K562 (cell line): Measurements from ENCODE around the gene NMT1. TPM values are rescaled to one million over a fixed set of nuclear protein-coding genes. Genes with fewer than 3 reads are reported as not detected.
A peak's percentile ranks its signal among the peaks of the same experiment; 100 is the strongest.

ENCODE experiments used
- CBFA2T3 ChIP-seq: fragments of 450-650 bp; IDR thresholded peaks from 2 replicates; pipeline ENCODE4 v1.6.1; 2017
- CSDE1 ChIP-seq, 2 experiments: fragments of 450-650 bp; IDR thresholded peaks; 2 replicates each; pipeline ENCODE4 v1.6.1; 2016; ENCODE audit warnings: mild to moderate bottlenecking in 1 of 2
- ERF ChIP-seq: fragments of 450-650 bp; formaldehyde crosslinking; IDR thresholded peaks from 2 replicates; pipeline ENCODE4 v1.4.0; 2020; ENCODE audit warnings: mild to moderate bottlenecking, mixed read lengths
- GTF2A2 ChIP-seq: IDR thresholded peaks from 2 replicates; pipeline ENCODE4 v1.6.1; 2016; ENCODE audit warnings: mild to moderate bottlenecking, missing genetic modification characterization, missing compliant biosample characterization
- HNRNPK ChIP-seq: fragments of 200-400 bp; formaldehyde crosslinking; IDR thresholded peaks from one replicate; pipeline ENCODE4 v1.6.1; 2018; ENCODE audit warnings: mild to moderate bottlenecking, low read depth, low read length; ENCODE audit not compliant: poor library complexity, severe bottlenecking
- IFI16 ChIP-seq: fragments of 250-450 bp; sonication (Bioruptor Pico); IDR thresholded peaks from 2 replicates; pipeline ENCODE4 v2.1.2; 2022; ENCODE audit warnings: mild to moderate bottlenecking, inconsistent platforms
- MTA2 ChIP-seq: fragments of 450-650 bp; IDR thresholded peaks from 2 replicates; pipeline ENCODE4 v1.6.1; 2016; ENCODE audit warnings: low read depth
- MYNN ChIP-seq, 2 experiments: sonication (generic); formaldehyde crosslinking in 1 of 2; IDR thresholded peaks; 2 replicates each; pipeline versions ENCODE4 v1.5.0 to v1.6.1; 2016 to 2020; ENCODE audit warnings: antibody characterized with exemption in 1 of 2, missing genetic modification reagents in 1 of 2
- SIN3A ChIP-seq, 2 experiments: fragments of 150-350 bp in 1 of 2; IDR thresholded peaks; 2 replicates each; pipeline ENCODE4 v1.6.1; 2011 to 2016; ENCODE audit warnings: borderline replicate concordance in 2 of 2, low read depth in 2 of 2, low read length in 2 of 2, mild to moderate bottlenecking in 2 of 2, moderate library complexity in 2 of 2; ENCODE audit not compliant: control insufficient read depth in 1 of 2
- SOX6 ChIP-seq: fragments of 450-650 bp; IDR thresholded peaks from 2 replicates; pipeline ENCODE4 v1.6.1; 2014; ENCODE audit warnings: mild to moderate bottlenecking
- SRSF9 ChIP-seq: fragments of 200-400 bp; formaldehyde crosslinking; IDR thresholded peaks from 2 replicates; pipeline ENCODE4 v1.6.1; 2017; ENCODE audit warnings: low read depth, low read length, borderline replicate concordance
- TEAD4 ChIP-seq, 2 experiments: sonication (generic) in 1 of 2; formaldehyde crosslinking in 1 of 2; IDR thresholded peaks; 2 replicates each; pipeline versions ENCODE4 v1.6.1 to v1.8.0; 2012 to 2022; ENCODE audit warnings: borderline replicate concordance in 1 of 2, inconsistent platforms in 1 of 2, low read length in 1 of 2, mild to moderate bottlenecking in 1 of 2, missing genetic modification reagents in 1 of 2
- ZBTB7A ChIP-seq: IDR thresholded peaks from 2 replicates; pipeline ENCODE4 v1.6.1; 2011; ENCODE audit warnings: low read depth, mild to moderate bottlenecking, low read length, moderate library complexity, borderline replicate concordance; ENCODE audit not compliant: control insufficient read depth
- ZKSCAN1 ChIP-seq: fragments of 150-350 bp; IDR thresholded peaks from 2 replicates; pipeline ENCODE4 v1.6.1; 2016; ENCODE audit warnings: low read depth, low read length
- polyA plus RNA-seq, 8 experiments: library from polyadenylated mRNA; depleted of rRNA in 4 of 8; stranded (reverse) in 5 of 8; unstranded in 3 of 8; fragments of >200 nt; fragmentation: Nextera tagmentation in 2 of 8; fragmentation: Illumina TruSeq in 1 of 8; extraction: Ambion mirVana in 2 of 8; extraction: Trizol in 1 of 8; gene quantifications; 2 replicates each; pipeline versions ENCODE4 v1.2.1 to v1.2.3, GENCODE V29; 2011 to 2014; ENCODE audit warnings: inconsistent platforms in 1 of 8, missing spikeins in 1 of 8
- total RNA-seq, 7 experiments: library from RNA; depleted of rRNA in 6 of 7; stranded (reverse); fragments of >200 nt in 6 of 7; fragmentation: Illumina TruSeq in 2 of 7; extraction: Trizol in 2 of 7; gene quantifications; 2 replicates each; pipeline versions ENCODE4 v1.2.1 to v1.2.3, GENCODE V29; 2011 to 2021; ENCODE audit warnings: low replicate concordance in 1 of 7
- TF ChIP-seq, protein P1 (sequence below): fragments of 250-450 bp; sonication (Bioruptor Pico); IDR thresholded peaks from 2 replicates; pipeline ENCODE4 v1.8.0; 2021; ENCODE audit warnings: moderate library complexity, mild to moderate bottlenecking, inconsistent platforms
- TF ChIP-seq, protein P2 (sequence below): sonication (generic); formaldehyde crosslinking; IDR thresholded peaks from 2 replicates; pipeline ENCODE4 v1.8.1; 2023; ENCODE audit warnings: missing genetic modification reagents, mild to moderate bottlenecking, borderline replicate concordance
- TF ChIP-seq, protein P3 (sequence below): fragments of 250-450 bp; sonication (Bioruptor Pico); IDR thresholded peaks from 2 replicates; pipeline ENCODE4 v1.4.0; 2020; ENCODE audit warnings: mild to moderate bottlenecking, moderate library complexity, borderline replicate concordance

NMT1 gene
- total and polyA plus RNA-seq, 9 of the 15 experiments (the other 6 are each of a cell fraction or from before 2014, with no cell fraction given): 86.7 to 569 (median 213) TPM

DNA sequence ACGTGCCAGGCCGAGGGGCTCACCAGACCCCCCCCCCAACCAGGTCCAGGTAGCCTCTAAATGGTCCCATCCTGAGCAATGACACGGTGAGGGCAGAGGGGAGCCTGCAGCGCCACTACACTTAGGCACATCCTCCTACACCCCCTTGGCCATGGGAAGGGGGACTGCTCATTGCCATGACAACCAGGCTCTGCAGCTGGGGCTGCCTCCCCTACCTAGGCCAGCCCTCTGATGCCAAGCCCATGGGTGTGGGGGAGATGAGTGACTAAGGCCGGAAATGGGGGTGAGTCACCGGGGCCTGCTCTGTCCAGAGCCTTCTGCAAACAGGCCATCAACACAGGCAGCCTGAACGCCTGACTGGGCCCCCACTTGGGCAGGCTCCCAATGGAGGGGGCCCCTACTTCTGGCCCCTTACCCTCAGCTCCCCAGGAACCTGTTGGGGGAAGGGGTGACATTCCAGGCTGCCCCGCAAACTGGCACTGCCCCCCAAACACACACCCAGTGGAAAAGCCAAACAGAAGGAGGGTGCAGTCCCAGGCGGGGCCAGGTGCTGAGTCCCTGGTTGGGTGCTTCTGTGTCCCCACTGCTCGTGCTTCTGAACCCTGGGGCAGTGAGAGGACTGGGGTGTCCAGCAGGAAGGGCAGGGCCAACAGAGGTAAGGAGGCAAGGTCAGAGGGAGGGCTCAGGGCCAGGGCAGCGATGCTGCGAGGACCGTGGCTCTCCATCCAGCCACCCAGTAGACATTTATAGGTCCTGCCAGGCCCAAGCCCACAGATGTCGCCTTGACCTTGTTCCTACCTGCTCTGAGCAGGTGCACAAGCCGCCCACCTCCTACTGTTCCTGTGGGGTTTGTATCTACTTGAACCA, 63.0 kb downstream of the NMT1 start (continued):
- TF ChIP-seq, protein P1, sequence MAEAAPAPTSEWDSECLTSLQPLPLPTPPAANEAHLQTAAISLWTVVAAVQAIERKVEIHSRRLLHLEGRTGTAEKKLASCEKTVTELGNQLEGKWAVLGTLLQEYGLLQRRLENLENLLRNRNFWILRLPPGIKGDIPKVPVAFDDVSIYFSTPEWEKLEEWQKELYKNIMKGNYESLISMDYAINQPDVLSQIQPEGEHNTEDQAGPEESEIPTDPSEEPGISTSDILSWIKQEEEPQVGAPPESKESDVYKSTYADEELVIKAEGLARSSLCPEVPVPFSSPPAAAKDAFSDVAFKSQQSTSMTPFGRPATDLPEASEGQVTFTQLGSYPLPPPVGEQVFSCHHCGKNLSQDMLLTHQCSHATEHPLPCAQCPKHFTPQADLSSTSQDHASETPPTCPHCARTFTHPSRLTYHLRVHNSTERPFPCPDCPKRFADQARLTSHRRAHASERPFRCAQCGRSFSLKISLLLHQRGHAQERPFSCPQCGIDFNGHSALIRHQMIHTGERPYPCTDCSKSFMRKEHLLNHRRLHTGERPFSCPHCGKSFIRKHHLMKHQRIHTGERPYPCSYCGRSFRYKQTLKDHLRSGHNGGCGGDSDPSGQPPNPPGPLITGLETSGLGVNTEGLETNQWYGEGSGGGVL (CRISPR knock-in tag): no peak
- no peak for TF ChIP-seq GTF2A2 (tag)
- TF ChIP-seq IFI16: no peak
- 0 out of 4 replicates have a peak, but pooled peaks of 1 of the 2 experiments have one; percentile 69 for TF ChIP-seq CSDE1 (IDR thresholded peaks at IDR 0.05)
- TF ChIP-seq HNRNPK: no peak
- TF ChIP-seq MYNN (IDR thresholded peaks at IDR 0.05): peak; percentile 78
- TF ChIP-seq MYNN (CRISPR knock-in tag; IDR thresholded peaks at IDR 0.05): no peak
- peak; percentile 34; the same call in 1 of the 2 replicates for TF ChIP-seq SOX6
- TF ChIP-seq ERF (CRISPR knock-in tag): 0 out of 2 replicates have a peak, but pooled peaks have one; percentile 20
- no peak for TF ChIP-seq ZKSCAN1
- TF ChIP-seq CBFA2T3: peak; percentile 50
- TF ChIP-seq, protein P2, sequence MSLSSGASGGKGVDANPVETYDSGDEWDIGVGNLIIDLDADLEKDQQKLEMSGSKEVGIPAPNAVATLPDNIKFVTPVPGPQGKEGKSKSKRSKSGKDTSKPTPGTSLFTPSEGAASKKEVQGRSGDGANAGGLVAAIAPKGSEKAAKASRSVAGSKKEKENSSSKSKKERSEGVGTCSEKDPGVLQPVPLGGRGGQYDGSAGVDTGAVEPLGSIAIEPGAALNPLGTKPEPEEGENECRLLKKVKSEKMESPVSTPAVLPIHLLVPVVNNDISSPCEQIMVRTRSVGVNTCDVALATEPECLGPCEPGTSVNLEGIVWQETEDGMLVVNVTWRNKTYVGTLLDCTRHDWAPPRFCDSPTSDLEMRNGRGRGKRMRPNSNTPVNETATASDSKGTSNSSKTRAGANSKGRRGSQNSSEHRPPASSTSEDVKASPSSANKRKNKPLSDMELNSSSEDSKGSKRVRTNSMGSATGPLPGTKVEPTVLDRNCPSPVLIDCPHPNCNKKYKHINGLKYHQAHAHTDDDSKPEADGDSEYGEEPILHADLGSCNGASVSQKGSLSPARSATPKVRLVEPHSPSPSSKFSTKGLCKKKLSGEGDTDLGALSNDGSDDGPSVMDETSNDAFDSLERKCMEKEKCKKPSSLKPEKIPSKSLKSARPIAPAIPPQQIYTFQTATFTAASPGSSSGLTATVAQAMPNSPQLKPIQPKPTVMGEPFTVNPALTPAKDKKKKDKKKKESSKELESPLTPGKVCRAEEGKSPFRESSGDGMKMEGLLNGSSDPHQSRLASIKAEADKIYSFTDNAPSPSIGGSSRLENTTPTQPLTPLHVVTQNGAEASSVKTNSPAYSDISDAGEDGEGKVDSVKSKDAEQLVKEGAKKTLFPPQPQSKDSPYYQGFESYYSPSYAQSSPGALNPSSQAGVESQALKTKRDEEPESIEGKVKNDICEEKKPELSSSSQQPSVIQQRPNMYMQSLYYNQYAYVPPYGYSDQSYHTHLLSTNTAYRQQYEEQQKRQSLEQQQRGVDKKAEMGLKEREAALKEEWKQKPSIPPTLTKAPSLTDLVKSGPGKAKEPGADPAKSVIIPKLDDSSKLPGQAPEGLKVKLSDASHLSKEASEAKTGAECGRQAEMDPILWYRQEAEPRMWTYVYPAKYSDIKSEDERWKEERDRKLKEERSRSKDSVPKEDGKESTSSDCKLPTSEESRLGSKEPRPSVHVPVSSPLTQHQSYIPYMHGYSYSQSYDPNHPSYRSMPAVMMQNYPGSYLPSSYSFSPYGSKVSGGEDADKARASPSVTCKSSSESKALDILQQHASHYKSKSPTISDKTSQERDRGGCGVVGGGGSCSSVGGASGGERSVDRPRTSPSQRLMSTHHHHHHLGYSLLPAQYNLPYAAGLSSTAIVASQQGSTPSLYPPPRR (CRISPR knock-in tag): no peak
- TF ChIP-seq MTA2: no peak
- TF ChIP-seq TEAD4 (IDR thresholded peaks at IDR 0.05; ENCODE audit: low read length): no peak
- TF ChIP-seq TEAD4 (CRISPR knock-in tag; IDR thresholded peaks at IDR 0.05; ENCODE audit: borderline replicate concordance): no peak
- peak; percentile 89 for TF ChIP-seq ZBTB7A
- TF ChIP-seq, protein P3, sequence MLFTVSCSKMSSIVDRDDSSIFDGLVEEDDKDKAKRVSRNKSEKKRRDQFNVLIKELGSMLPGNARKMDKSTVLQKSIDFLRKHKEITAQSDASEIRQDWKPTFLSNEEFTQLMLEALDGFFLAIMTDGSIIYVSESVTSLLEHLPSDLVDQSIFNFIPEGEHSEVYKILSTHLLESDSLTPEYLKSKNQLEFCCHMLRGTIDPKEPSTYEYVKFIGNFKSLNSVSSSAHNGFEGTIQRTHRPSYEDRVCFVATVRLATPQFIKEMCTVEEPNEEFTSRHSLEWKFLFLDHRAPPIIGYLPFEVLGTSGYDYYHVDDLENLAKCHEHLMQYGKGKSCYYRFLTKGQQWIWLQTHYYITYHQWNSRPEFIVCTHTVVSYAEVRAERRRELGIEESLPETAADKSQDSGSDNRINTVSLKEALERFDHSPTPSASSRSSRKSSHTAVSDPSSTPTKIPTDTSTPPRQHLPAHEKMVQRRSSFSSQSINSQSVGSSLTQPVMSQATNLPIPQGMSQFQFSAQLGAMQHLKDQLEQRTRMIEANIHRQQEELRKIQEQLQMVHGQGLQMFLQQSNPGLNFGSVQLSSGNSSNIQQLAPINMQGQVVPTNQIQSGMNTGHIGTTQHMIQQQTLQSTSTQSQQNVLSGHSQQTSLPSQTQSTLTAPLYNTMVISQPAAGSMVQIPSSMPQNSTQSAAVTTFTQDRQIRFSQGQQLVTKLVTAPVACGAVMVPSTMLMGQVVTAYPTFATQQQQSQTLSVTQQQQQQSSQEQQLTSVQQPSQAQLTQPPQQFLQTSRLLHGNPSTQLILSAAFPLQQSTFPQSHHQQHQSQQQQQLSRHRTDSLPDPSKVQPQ (CRISPR knock-in tag): no peak
- no peak for TF ChIP-seq SRSF9
- TF ChIP-seq SIN3A (IDR thresholded peaks at IDR 0.05; ENCODE audit: borderline replicate concordance in 2 of 2, control insufficient read depth in 1 of 2, low read depth in 2 of 2, low read length in 2 of 2): no peak
